GM23338 (cell line): Measurements from ENCODE around the gene KIF3B. TPM values are rescaled to one million over a fixed set of nuclear protein-coding genes. Genes with fewer than 3 reads are reported as not detected.

ENCODE experiments used
- EZH2 ChIP-seq: fragments of 200-600 bp; sonication (generic); IDR thresholded peaks from one replicate; pipeline ENCODE4 v1.8.0; 2017; ENCODE audit warnings: antibody characterized with exemption, mild to moderate bottlenecking, low read depth; ENCODE audit not compliant: unreplicated experiment
- EZH2phosphoT487 ChIP-seq: fragments of 200-600 bp; sonication (generic); IDR thresholded peaks from one replicate; pipeline ENCODE4 v1.8.1; 2018; ENCODE audit warnings: antibody characterized with exemption; ENCODE audit not compliant: unreplicated experiment
- JUNB ChIP-seq: IDR thresholded peaks from one replicate; pipeline ENCODE4 v1.6.1; 2016; ENCODE audit warnings: antibody characterized with exemption; ENCODE audit not compliant: unreplicated experiment
- NANOG ChIP-seq: IDR thresholded peaks from 2 replicates; pipeline ENCODE4 v1.6.1; 2016; ENCODE audit warnings: antibody characterized with exemption, borderline replicate concordance
- POLR2AphosphoS5 ChIP-seq: IDR thresholded peaks from 2 replicates; pipeline ENCODE4 v1.6.1; 2016; ENCODE audit warnings: antibody characterized with exemption, low read depth
- REST ChIP-seq: IDR thresholded peaks from one replicate; pipeline ENCODE4 v1.6.1; 2018; ENCODE audit warnings: antibody characterized with exemption; ENCODE audit not compliant: unreplicated experiment
- ZNF331 ChIP-seq: fragments of 250-450 bp; sonication (Bioruptor Pico); IDR thresholded peaks from 2 replicates; pipeline ENCODE4 v1.5.0; 2020; ENCODE audit warnings: low read depth, mild to moderate bottlenecking, moderate library complexity
- polyA plus RNA-seq: library from polyadenylated mRNA; unstranded; fragments of >200 nt; fragmentation: Nextera tagmentation; extraction: Ambion mirVana; gene quantifications from 2 replicates; pipeline ENCODE4 v1.2.1, GENCODE V29; 2016
- total RNA-seq: library from RNA; depleted of rRNA; stranded (reverse); fragments of >200 nt; shearing (Covaris generic); gene quantifications from 2 replicates; pipeline ENCODE4 v1.2.3, GENCODE V29; 2014
- TF ChIP-seq, protein P1 (sequence below): fragments of 250-450 bp; sonication (Bioruptor Pico); IDR thresholded peaks from 2 replicates; pipeline ENCODE4 v1.5.0; 2020; ENCODE audit warnings: mild to moderate bottlenecking, moderate library complexity

KIF3B gene
- total and polyA plus RNA-seq, 2 experiments from 2014 or later, result 6.1 to 22.8 TPM

DNA sequence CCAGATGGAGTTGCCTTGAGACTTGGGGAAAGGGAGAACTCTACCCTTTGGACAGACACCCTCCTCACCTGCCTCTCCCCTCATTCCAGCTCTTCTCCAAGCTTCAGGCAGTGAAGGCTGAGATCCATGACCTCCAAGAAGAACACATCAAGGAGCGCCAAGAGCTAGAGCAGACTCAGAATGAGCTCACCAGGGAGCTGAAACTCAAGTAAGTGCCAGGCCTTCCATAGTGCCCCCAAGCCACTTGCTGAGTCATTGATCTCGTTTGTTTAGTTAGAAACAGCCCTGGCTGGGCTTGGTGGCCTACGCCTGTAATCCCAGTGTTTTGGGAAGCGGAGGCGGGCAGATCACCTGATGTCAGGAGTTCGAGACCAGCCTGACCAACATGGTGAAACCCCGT is 39.2 kb downstream of the KIF3B start (continued):
- TF ChIP-seq, protein P1, sequence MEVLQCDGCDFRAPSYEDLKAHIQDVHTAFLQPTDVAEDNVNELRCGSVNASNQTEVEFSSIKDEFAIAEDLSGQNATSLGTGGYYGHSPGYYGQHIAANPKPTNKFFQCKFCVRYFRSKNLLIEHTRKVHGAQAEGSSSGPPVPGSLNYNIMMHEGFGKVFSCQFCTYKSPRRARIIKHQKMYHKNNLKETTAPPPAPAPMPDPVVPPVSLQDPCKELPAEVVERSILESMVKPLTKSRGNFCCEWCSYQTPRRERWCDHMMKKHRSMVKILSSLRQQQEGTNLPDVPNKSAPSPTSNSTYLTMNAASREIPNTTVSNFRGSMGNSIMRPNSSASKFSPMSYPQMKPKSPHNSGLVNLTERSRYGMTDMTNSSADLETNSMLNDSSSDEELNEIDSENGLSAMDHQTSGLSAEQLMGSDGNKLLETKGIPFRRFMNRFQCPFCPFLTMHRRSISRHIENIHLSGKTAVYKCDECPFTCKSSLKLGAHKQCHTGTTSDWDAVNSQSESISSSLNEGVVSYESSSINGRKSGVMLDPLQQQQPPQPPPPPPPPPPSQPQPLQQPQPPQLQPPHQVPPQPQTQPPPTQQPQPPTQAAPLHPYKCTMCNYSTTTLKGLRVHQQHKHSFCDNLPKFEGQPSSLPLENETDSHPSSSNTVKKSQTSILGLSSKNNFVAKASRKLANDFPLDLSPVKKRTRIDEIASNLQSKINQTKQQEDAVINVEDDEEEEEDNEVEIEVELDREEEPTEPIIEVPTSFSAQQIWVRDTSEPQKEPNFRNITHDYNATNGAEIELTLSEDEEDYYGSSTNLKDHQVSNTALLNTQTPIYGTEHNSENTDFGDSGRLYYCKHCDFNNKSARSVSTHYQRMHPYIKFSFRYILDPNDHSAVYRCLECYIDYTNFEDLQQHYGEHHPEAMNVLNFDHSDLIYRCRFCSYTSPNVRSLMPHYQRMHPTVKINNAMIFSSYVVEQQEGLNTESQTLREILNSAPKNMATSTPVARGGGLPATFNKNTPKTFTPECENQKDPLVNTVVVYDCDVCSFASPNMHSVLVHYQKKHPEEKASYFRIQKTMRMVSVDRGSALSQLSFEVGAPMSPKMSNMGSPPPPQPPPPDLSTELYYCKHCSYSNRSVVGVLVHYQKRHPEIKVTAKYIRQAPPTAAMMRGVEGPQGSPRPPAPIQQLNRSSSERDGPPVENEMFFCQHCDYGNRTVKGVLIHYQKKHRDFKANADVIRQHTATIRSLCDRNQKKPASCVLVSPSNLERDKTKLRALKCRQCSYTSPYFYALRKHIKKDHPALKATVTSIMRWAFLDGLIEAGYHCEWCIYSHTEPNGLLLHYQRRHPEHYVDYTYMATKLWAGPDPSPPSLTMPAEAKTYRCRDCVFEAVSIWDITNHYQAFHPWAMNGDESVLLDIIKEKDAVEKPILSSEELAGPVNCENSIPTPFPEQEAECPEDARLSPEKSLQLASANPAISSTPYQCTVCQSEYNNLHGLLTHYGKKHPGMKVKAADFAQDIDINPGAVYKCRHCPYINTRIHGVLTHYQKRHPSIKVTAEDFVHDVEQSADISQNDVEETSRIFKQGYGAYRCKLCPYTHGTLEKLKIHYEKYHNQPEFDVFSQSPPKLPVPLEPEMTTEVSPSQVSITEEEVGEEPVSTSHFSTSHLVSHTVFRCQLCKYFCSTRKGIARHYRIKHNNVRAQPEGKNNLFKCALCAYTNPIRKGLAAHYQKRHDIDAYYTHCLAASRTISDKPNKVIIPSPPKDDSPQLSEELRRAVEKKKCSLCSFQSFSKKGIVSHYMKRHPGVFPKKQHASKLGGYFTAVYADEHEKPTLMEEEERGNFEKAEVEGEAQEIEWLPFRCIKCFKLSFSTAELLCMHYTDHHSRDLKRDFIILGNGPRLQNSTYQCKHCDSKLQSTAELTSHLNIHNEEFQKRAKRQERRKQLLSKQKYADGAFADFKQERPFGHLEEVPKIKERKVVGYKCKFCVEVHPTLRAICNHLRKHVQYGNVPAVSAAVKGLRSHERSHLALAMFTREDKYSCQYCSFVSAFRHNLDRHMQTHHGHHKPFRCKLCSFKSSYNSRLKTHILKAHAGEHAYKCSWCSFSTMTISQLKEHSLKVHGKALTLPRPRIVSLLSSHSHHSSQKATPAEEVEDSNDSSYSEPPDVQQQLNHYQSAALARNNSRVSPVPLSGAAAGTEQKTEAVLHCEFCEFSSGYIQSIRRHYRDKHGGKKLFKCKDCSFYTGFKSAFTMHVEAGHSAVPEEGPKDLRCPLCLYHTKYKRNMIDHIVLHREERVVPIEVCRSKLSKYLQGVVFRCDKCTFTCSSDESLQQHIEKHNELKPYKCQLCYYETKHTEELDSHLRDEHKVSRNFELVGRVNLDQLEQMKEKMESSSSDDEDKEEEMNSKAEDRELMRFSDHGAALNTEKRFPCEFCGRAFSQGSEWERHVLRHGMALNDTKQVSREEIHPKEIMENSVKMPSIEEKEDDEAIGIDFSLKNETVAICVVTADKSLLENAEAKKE (CRISPR knock-in tag), result no peak
- TF ChIP-seq ZNF331 (CRISPR knock-in tag) (no peak), JUNB (no peak), NANOG (no peak), POLR2AphosphoS5 (no peak), EZH2 (no peak), EZH2phosphoT487 (no peak), REST (no peak)
